ENCODE measurements around the gene FAM114A2.

- TF ChIP-seq CTCF (conservative IDR thresholded peaks at IDR 0.05; ENCODE audit: low read length): no peak
- no peak for TF ChIP-seq EZH2phosphoT487 (IDR thresholded peaks at IDR 0.05; ENCODE audit: borderline replicate concordance, low read depth, low read length)
These were observed 59.5 kb downstream of the FAM114A2 start for GRCh38 chr5:153979028-153979783.

All from OCI-LY7 (cell line).